Neural progenitor cell (in vitro differentiated cells): ENCODE data around the gene KRTAP10-6. TPM values are rescaled to one million over a fixed set of nuclear protein-coding genes. Genes with fewer than 3 reads are reported as not detected.
"Not testable (repeated sequence)": the region's sequence is repeated elsewhere in the genome, so short reads cannot be mapped to it uniquely, and the experiment has no call there.

Source experiments
- DNase-seq: peaks from one replicate; pipeline ENCODE4 v3.0.0-alpha.2; 2016; ENCODE audit warnings: low spot score
- H2AFZ ChIP-seq: fragments of 200-600 bp; sonication (generic); replicated peaks from 2 replicates; pipeline ENCODE4 v1.6.1; 2016; ENCODE audit warnings: antibody characterized with exemption
- H3F3A ChIP-seq: fragments of 200-600 bp; sonication (generic); 2 replicates; pipeline ENCODE4 v1.6.1; 2016; ENCODE audit warnings: antibody characterized with exemption, low read depth
- H3K27ac ChIP-seq: fragments of 200-600 bp; sonication (generic); 2 replicates; pipeline ENCODE4 v1.5.1; 2016; ENCODE audit warnings: mild to moderate bottlenecking
- H3K27me3 ChIP-seq: fragments of 200-600 bp; sonication (generic); 2 replicates; pipeline ENCODE4 v1.6.1; 2016; ENCODE audit warnings: mild to moderate bottlenecking, moderate library complexity
- H3K36me3 ChIP-seq: fragments of 200-600 bp; sonication (generic); 2 replicates; pipeline ENCODE4 v1.5.1; 2016
- H3K4me1 ChIP-seq: fragments of 200-600 bp; sonication (generic); 2 replicates; pipeline ENCODE4 v1.6.1; 2016; ENCODE audit warnings: mixed run types
- H3K4me2 ChIP-seq: fragments of 200-600 bp; sonication (generic); 2 replicates; pipeline ENCODE4 v1.6.1; 2016
- H3K4me3 ChIP-seq: fragments of 200-600 bp; sonication (generic); 2 replicates; pipeline ENCODE4 v1.5.1; 2016
- H3K79me2 ChIP-seq: fragments of 200-600 bp; sonication (generic); 2 replicates; pipeline ENCODE4 v1.6.1; 2016; ENCODE audit warnings: low read depth
- H3K9ac ChIP-seq: fragments of 200-600 bp; sonication (generic); 2 replicates; pipeline ENCODE4 v1.6.1; 2016
- H3K9me3 ChIP-seq: fragments of 200-600 bp; sonication (generic); 2 replicates; pipeline ENCODE4 v1.5.1; 2016; ENCODE audit warnings: low read depth
- H4K20me1 ChIP-seq: fragments of 200-600 bp; sonication (generic); 2 replicates; pipeline ENCODE4 v1.6.1; 2016; ENCODE audit warnings: low read depth
- H3K27ac Mint-ChIP-seq: 3 replicates; pipeline ENCODE4 v1.8.0; 2021; ENCODE audit warnings: mixed read lengths
- H3K27me3 Mint-ChIP-seq: 2 replicates; pipeline ENCODE4 v1.8.0; 2022; ENCODE audit warnings: low read depth, mild to moderate bottlenecking, inconsistent platforms, moderate library complexity, mixed read lengths; ENCODE audit not compliant: insufficient read depth
- H3K36me3 Mint-ChIP-seq: 3 replicates; pipeline ENCODE4 v1.8.0; 2021; ENCODE audit warnings: mixed read lengths
- H3K4me1 Mint-ChIP-seq: 3 replicates; pipeline ENCODE4 v1.8.0; 2021; ENCODE audit warnings: mixed read lengths
- H3K4me3 Mint-ChIP-seq: 3 replicates; pipeline ENCODE4 v1.8.0; 2021; ENCODE audit warnings: mild to moderate bottlenecking, moderate library complexity, mixed read lengths
- H3K9me3 Mint-ChIP-seq: 3 replicates; pipeline ENCODE4 v1.8.0; 2020; ENCODE audit warnings: mixed read lengths
- EZH2 ChIP-seq: fragments of 200-600 bp; sonication (generic); IDR thresholded peaks from 2 replicates; pipeline ENCODE4 v1.6.1; 2017; ENCODE audit warnings: antibody characterized with exemption, mild to moderate bottlenecking, moderate library complexity
- EZH2phosphoT487 ChIP-seq: fragments of 200-600 bp; sonication (generic); IDR thresholded peaks from 2 replicates; pipeline ENCODE4 v1.6.1; 2017; ENCODE audit warnings: antibody characterized with exemption
- total RNA-seq: library from RNA; depleted of rRNA; stranded (reverse); fragments of >200 nt; gene quantifications from 2 replicates; pipeline ENCODE4 v1.2.3, GENCODE V29; 2015; ENCODE audit warnings: low replicate concordance
- TF ChIP-seq, protein P1 (sequence below): fragments of 200-600 bp; sonication (generic); IDR thresholded peaks from 2 replicates; pipeline ENCODE4 v1.5.1; 2017; ENCODE audit warnings: antibody characterized with exemption, mild to moderate bottlenecking

KRTAP10-6 gene
- total RNA-seq, 1 donor from 2014 or later: not detected

DNA sequence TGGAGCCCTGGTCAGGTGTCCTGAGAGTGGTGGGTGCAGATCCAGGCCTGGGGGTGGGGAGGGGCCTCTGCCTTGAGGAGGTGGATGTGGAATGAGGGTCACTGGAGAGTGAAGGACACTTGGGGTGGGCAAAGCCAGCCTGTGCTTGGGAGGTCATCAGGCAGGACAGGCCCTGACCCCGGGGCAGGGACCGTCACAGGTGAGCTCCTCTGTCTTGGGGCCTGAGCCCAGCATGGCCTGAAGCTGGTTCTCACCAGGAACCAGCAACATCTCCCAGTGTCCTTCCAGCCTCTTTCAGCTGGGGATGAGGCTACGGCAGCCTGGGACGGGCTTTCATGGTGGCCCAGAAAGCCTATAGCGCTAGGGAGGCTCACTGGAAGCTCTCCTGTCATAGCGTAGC lies 40.2 kb downstream of the KRTAP10-6 start:
- no peak overlapping the region for H3K4me3 Mint-ChIP-seq

DNA sequence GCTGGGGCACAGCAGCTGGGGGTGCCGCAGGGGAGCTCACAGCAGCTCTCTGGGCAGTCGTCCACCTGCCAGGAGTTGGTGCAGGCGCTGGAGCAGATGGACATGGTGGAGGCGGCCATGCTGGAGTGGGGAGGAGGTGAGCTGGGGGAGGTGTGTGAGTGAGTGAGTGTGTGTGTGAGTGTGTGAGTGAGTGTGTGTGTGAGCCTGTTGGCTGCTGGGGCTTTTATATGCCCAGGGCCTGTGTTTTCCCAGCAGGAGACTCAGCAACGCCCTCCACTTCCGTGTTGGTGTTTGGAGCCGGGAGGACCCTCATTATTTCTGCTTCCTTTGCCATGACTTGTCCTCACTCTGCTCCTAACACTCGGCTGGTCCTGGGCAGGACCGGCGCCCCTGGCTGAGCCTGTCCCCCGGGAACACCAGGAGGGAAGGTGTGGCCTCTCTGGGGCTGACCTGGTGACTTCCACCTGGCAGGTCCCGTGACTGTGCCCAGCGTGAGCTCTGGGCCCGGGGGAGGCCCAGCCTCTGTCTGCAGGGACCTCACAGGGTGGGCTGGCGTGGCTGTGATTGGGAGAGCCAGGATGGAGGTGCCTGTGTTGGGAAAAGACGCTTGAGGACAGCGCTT lies 40.9 kb downstream of the KRTAP10-6 start, which contains the start of gene KRTAP10-2:
Gene KRTAP10-2, minus strand, starts transcription at position 166 of the 622 bp plus-strand sequence. Its CDS starts 47 bp downstream, at position 119.
- Mint-ChIP-seq H3K27me3 (peaks cover 4% of the 10 kb centered on the region), H3K27ac (peak within 1 kb of the TSS; percentile 91), H3K9me3 (peaks cover 14% of the 10 kb centered on the region), H3K4me3 (peak within 1 kb of the TSS; percentile 37), H3K36me3 (no peaks in the 10 kb centered on the region), H3K4me1 (peaks cover 34% of the 10 kb centered on the region)
- no peak within 1 kb of the TSS for H2AFZ ChIP-seq
- H3K79me2 ChIP-seq: no peaks in the 10 kb centered on the region
- peaks cover 4% of the 10 kb centered on the region for H3K9me3 ChIP-seq
- no peak for TF ChIP-seq EZH2phosphoT487
- TF ChIP-seq, protein P1, sequence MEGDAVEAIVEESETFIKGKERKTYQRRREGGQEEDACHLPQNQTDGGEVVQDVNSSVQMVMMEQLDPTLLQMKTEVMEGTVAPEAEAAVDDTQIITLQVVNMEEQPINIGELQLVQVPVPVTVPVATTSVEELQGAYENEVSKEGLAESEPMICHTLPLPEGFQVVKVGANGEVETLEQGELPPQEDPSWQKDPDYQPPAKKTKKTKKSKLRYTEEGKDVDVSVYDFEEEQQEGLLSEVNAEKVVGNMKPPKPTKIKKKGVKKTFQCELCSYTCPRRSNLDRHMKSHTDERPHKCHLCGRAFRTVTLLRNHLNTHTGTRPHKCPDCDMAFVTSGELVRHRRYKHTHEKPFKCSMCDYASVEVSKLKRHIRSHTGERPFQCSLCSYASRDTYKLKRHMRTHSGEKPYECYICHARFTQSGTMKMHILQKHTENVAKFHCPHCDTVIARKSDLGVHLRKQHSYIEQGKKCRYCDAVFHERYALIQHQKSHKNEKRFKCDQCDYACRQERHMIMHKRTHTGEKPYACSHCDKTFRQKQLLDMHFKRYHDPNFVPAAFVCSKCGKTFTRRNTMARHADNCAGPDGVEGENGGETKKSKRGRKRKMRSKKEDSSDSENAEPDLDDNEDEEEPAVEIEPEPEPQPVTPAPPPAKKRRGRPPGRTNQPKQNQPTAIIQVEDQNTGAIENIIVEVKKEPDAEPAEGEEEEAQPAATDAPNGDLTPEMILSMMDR: no peak
- no peak for TF ChIP-seq EZH2
- no peaks in the 10 kb centered on the region for H4K20me1 ChIP-seq
- peaks cover 9% of the 10 kb centered on the region for H3F3A ChIP-seq
- peaks cover 24% of the 10 kb centered on the region for H3K4me1 ChIP-seq
- no peak within 1 kb of the TSS for H3K9ac ChIP-seq
- no peaks in the 10 kb centered on the region for H3K27me3 ChIP-seq
- no peak within 1 kb of the TSS for H3K4me2 ChIP-seq
- no peak within 1 kb of the TSS for H3K27ac ChIP-seq
- DNase-seq: no peak
- no peaks in the 10 kb centered on the region for H3K36me3 ChIP-seq
- no peak within 1 kb of the TSS for H3K4me3 ChIP-seq

More for the DNA sequence above, 40.2 kb downstream of the KRTAP10-6 start:
- H3K36me3 ChIP-seq: no peaks in the 10 kb centered on the region
- H4K20me1 ChIP-seq: no peaks in the 10 kb centered on the region
- no peak overlapping the region for H3K9ac ChIP-seq
- H3F3A ChIP-seq: peaks cover 9% of the 10 kb centered on the region
- no peak overlapping the region for H3K27ac ChIP-seq
- Mint-ChIP-seq H3K27ac (no peak overlapping the region), H3K4me1 (peaks cover 36% of the 10 kb centered on the region), H3K27me3 (peaks cover 4% of the 10 kb centered on the region), H3K36me3 (no peaks in the 10 kb centered on the region), H3K9me3 (peaks cover 7% of the 10 kb centered on the region)
- no peak overlapping the region for H2AFZ ChIP-seq
- TF ChIP-seq, protein P1: no peak
- TF ChIP-seq EZH2: no peak
- TF ChIP-seq EZH2phosphoT487: no peak
- H3K79me2 ChIP-seq: no peaks in the 10 kb centered on the region
- H3K4me2 ChIP-seq: no peak overlapping the region
- H3K27me3 ChIP-seq: no peaks in the 10 kb centered on the region
- H3K9me3 ChIP-seq: peaks cover 3% of the 10 kb centered on the region
- H3K4me1 ChIP-seq: peaks cover 24% of the 10 kb centered on the region
- DNase-seq: no peak
- H3K4me3 ChIP-seq: no peak overlapping the region

DNA sequence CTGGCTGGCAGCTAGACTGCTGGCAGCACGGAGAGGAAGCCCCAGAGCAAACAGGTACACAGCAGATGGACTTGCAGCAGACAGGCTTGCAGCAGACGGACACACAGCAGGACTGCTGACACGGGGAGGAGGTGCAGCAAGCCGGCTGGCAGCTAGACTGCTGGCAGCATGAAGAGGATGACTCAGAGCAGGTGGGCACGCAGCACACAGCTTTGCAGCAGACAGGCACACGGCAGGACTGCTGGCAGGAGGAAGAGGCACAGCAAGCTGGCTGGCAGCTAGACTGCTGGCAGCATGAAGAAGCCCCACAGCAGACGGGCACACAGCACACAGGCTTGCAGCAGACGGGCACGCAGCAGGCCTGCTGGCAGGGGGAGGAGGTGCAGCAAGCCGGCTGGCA lies 41.5 kb downstream of the KRTAP10-6 start:
- DNase-seq: no peak
- peaks cover 24% of the 10 kb centered on the region for H3K4me1 ChIP-seq
- no peaks in the 10 kb centered on the region for H4K20me1 ChIP-seq
- no peak overlapping the region for H3K27ac ChIP-seq
- peaks cover 34% of the 10 kb centered on the region for H3K4me1 Mint-ChIP-seq
- H3K4me3 ChIP-seq: no peak overlapping the region
- H3K36me3 ChIP-seq: no peaks in the 10 kb centered on the region
- H3K9ac ChIP-seq: no peak overlapping the region
- H3K9me3 ChIP-seq: peaks cover 4% of the 10 kb centered on the region
- TF ChIP-seq, protein P1: no peak
- no peak for TF ChIP-seq EZH2phosphoT487
- TF ChIP-seq EZH2: no peak
- no peaks in the 10 kb centered on the region for H3K36me3 Mint-ChIP-seq
- peaks cover 4% of the 10 kb centered on the region for H3K27me3 Mint-ChIP-seq
- H3K79me2 ChIP-seq: no peaks in the 10 kb centered on the region
- no peak overlapping the region for H3K4me2 ChIP-seq
- H3K4me3 Mint-ChIP-seq: peak overlapping the region; percentile 37
- H3F3A ChIP-seq: peaks cover 9% of the 10 kb centered on the region
- peaks cover 14% of the 10 kb centered on the region for H3K9me3 Mint-ChIP-seq
- H3K27ac Mint-ChIP-seq: peak overlapping the region; percentile 91
- no peak overlapping the region for H2AFZ ChIP-seq
- no peaks in the 10 kb centered on the region for H3K27me3 ChIP-seq

DNA sequence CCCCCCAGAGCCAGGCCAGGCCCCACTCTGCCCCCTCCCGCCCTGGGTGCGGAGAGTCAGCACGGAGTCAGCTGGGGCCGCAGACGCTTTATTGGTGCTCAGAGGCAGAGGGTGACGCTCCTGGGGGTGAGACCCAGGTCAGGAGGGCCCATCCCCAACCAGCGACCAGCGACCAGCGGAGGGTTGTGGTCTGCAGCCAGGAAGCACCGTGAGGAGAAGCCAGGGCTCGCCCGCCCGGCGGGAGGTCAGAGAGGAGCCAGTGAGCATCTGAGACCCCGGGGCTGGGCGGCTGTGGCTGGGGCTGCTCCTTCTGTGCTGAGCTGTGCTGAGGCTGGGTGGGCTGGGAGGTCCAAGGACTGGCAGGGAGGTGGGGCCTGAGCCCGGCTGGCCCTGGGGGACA lies 42.0 kb downstream of the KRTAP10-6 start:
- not testable (repeated sequence) for H3K36me3 Mint-ChIP-seq, H3K4me3 ChIP-seq, H3K79me2 ChIP-seq, H4K20me1 ChIP-seq, H3K36me3 ChIP-seq, H3K27me3 Mint-ChIP-seq, H3K27ac Mint-ChIP-seq, H3K27me3 ChIP-seq, H3K27ac ChIP-seq, H3F3A ChIP-seq, H3K4me2 ChIP-seq, DNase-seq, H2AFZ ChIP-seq, H3K9ac ChIP-seq, H3K9me3 ChIP-seq
- peaks cover 24% of the 10 kb centered on the region for H3K4me1 ChIP-seq
- H3K4me1 Mint-ChIP-seq: peaks cover 34% of the 10 kb centered on the region
- peaks cover 19% of the 10 kb centered on the region for H3K9me3 Mint-ChIP-seq
- peak overlapping the region; percentile 37 for H3K4me3 Mint-ChIP-seq
